HAP-1 (cell line): ENCODE data around the gene TUB.
A peak's percentile ranks its signal among the peaks of the same experiment; 100 is the strongest.

Source experiments
- DNase-seq, 2 experiments: peaks; one replicate each; pipeline ENCODE4 v3.0.0-alpha.2; 2016 to 2020; ENCODE audit warnings: low spot score in 2 of 2
- H3K27me3 ChIP-seq: fragments of 250-450 bp; sonication (Bioruptor Pico); 2 replicates; pipeline ENCODE4 v1.5.1; 2020; ENCODE audit warnings: low read depth, mild to moderate bottlenecking, moderate library complexity
- H3K36me3 ChIP-seq: fragments of 250-450 bp; sonication (Bioruptor Pico); replicated peaks from 2 replicates; pipeline ENCODE4 v1.5.1; 2020; ENCODE audit warnings: mild to moderate bottlenecking
- H3K4me1 ChIP-seq: fragments of 250-450 bp; sonication (Bioruptor Pico); 2 replicates; pipeline ENCODE4 v1.5.1; 2020; ENCODE audit warnings: mild to moderate bottlenecking
- H3K4me3 ChIP-seq: fragments of 250-450 bp; sonication (Bioruptor Pico); 2 replicates; pipeline ENCODE4 v1.5.1; 2020; ENCODE audit warnings: mild to moderate bottlenecking, moderate library complexity
- H3K9me3 ChIP-seq: fragments of 250-450 bp; sonication (Bioruptor Pico); 2 replicates; pipeline ENCODE4 v1.5.1; 2020; ENCODE audit warnings: mild to moderate bottlenecking, moderate library complexity
- in situ Hi-C: fragments of 300-500 bp; cut with MboI; formaldehyde crosslinking; loops from 3 replicates; pipeline ENCODE4 v1.14.3; 2020; ENCODE audit warnings: low sequenced_read_pairs, inconsistent platforms, mixed read lengths

The TUB gene

DNA sequence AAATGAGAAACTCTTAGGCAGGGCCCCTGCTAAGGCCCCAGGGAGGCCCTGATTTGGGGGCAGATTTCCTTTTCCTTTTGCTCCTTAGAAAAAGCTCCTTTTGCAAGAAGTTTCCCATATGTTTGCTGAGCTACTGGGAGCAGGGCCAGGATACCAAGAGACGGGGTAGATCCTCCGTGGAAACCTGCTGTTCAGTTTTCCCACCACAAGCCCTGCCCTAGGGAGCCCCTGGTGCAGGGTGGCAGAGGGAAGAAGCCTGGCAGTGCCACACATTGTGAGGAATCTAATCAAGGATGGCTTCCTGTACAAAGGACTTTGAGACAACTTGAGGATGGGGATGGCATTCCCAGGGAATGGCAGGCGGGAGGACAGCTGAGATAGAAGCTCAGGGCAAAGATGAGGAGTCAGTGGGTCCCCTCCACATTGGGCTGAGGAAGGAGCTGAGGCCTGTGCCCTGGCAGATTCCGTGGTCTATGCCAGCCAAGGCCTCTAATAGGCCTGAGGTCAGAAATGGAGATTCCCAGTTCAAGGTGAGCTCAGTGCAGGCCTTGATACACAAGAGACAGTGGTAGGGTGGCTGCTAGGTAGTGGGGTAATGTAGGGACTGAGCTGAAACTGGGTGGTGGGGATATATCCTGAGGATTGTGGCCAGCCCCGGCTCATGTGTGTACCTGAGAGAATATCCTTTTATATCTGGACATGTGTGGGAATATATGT, 15.0 kb downstream of the TUB start:
- no peak for DNase-seq
- in situ Hi-C loops: loop anchor here (5.0 kb wide), 1 partner anchor 84 kb away; no protein-coding TSS in a partner anchor
- Histone ChIP-seq H3K27me3 (no peaks in the 10 kb centered on the region), H3K9me3 (no peaks in the 10 kb centered on the region), H3K36me3 (peaks cover 82% of the 10 kb centered on the region), H3K4me3 (no peak overlapping the region), H3K4me1 (no peaks in the 10 kb centered on the region)

DNA sequence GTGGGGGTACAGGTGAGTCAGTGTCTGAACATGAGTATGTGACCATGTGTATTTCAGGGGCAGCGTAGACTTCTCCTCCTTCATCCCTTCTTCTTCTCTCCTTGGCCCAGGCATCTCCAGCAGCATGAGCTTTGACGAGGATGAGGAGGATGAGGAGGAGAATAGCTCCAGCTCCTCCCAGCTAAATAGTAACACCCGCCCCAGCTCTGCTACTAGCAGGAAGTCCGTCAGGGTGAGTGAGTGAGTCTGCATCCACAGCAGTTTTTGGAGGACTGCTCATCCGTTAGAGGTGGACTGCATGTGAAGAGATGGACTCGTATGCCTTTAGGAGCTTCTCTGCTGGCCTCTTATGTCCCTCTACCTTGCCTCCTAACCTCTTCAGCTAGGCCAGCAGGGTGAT, 15.6 kb downstream of the TUB start:
- in situ Hi-C loops: loop anchor here (5.0 kb wide), 1 partner anchor 84 kb away; no protein-coding TSS in a partner anchor
- H3K4me1 ChIP-seq: no peaks in the 10 kb centered on the region
- no peaks in the 10 kb centered on the region for H3K9me3 ChIP-seq
- no peak for DNase-seq
- no peaks in the 10 kb centered on the region for H3K27me3 ChIP-seq
- H3K4me3 ChIP-seq: no peak overlapping the region
- H3K36me3 ChIP-seq: peaks cover 81% of the 10 kb centered on the region

DNA sequence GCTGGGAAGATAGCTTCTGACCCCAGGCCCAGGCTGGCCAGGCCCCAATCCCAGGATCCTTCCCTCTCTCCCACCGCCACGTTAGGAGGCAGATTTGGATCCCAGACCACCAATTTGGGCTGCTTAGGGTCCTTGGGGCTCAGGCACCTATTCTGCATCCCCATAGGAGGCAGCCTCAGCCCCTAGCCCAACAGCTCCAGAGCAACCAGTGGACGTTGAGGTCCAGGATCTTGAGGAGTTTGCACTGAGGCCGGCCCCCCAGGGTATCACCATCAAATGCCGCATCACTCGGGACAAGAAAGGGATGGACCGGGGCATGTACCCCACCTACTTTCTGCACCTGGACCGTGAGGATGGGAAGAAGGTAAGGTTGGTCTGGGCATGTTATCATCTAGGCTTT, 16.1 kb downstream of the TUB start:
- DNase-seq: no peak
- peaks cover 82% of the 10 kb centered on the region for H3K36me3 ChIP-seq
- no peaks in the 10 kb centered on the region for H3K27me3 ChIP-seq
- no peaks in the 10 kb centered on the region for H3K4me1 ChIP-seq
- H3K9me3 ChIP-seq: no peaks in the 10 kb centered on the region
- H3K4me3 ChIP-seq: no peak overlapping the region
- in situ Hi-C loops: loop anchor here (5.0 kb wide), 1 partner anchor 85 kb away; no protein-coding TSS in a partner anchor

DNA sequence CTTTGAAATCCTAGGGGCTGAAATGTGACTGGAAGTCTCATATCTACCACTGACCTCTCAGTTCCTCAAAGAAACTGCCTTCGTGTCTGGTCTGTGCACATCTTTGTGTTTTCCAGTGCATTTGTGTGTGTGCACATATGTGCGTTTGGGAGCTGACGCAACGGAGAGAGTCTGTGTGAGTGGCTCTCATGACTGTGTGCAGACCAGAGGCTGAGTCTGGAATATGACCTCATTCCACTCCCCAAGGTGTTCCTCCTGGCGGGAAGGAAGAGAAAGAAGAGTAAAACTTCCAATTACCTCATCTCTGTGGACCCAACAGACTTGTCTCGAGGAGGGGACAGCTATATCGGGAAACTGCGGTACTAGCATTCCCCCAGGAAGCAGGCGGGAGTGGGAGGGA, 16.5 kb downstream of the TUB start:
- Histone ChIP-seq H3K27me3 (no peaks in the 10 kb centered on the region), H3K9me3 (no peaks in the 10 kb centered on the region), H3K4me1 (no peaks in the 10 kb centered on the region), H3K36me3 (peaks cover 85% of the 10 kb centered on the region), H3K4me3 (no peak overlapping the region)
- DNase-seq: no peak
- in situ Hi-C loops: loop anchor here (5.0 kb wide), 1 partner anchor 85 kb away; no protein-coding TSS in a partner anchor

DNA sequence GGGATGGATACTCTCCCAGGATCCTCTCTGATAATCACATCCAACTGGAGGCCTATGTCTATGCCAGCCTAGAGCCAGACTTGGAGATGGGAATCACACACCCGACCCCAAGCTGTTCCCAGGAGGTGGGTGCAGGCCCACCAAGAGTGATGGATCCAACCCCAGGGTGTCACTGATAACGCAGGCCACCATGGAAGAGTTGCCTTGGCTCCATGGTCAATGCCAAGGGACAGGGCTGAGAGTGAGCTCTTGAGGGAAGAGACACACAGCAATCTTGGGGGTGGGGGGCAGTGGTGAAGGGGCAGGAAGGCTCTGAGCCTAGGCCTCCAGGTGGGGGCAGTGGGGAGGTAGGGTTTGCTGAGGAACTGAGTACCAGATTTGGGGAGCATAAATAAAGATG, 16.9 kb downstream of the TUB start:
- H3K4me3 ChIP-seq: no peak overlapping the region
- in situ Hi-C loops: loop anchor here (5.0 kb wide), 1 partner anchor 86 kb away; no protein-coding TSS in a partner anchor
- H3K36me3 ChIP-seq: peaks cover 90% of the 10 kb centered on the region
- no peaks in the 10 kb centered on the region for H3K9me3 ChIP-seq
- DNase-seq: no peak
- H3K4me1 ChIP-seq: no peaks in the 10 kb centered on the region
- H3K27me3 ChIP-seq: no peaks in the 10 kb centered on the region

DNA sequence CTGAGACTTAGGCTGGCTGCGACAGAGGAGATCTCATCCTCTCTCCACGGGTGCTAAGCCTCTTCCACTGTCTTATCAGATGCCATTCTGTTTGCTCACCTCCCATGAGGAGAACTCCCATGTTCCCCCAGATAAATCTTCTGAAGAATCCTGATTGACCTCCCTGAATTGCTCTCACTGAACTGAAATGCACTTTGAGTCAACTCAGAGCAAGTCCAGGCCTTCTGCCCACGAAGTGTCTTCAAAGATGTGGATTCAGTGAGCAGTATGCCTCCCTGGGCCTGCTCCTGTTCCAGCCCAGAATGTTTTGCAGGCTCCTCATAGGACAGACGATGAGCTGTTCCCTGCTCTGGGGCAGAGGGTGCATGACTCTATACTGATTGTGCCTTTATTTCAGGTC, 17.4 kb downstream of the TUB start:
- Histone ChIP-seq H3K27me3 (no peaks in the 10 kb centered on the region), H3K4me1 (no peaks in the 10 kb centered on the region), H3K9me3 (no peaks in the 10 kb centered on the region), H3K36me3 (peaks cover 92% of the 10 kb centered on the region), H3K4me3 (no peak overlapping the region)
- in situ Hi-C loops: loop anchor here (5.0 kb wide), 1 partner anchor 86 kb away; no protein-coding TSS in a partner anchor
- no peak for DNase-seq

DNA sequence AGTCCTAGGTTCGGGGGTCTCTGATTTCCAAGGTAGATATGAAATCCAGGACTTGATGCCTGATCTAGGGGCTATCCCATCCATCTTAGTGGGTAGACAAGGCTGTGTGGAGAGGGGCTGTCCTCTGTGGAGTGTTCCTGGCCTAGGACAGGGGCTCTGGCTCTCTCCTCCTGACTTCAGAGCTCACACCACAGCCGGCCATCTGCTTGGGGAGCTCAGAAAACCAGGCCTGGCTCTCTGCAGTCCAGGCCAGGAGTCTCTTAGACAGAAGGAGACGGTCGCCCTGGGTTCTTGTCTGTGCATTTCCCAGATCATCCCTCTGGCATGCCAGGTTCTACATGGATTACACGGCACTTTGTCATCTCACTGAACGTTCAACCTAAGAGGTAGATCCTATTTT, 17.9 kb downstream of the TUB start:
- no peaks in the 10 kb centered on the region for H3K4me1 ChIP-seq
- no peak overlapping the region for H3K4me3 ChIP-seq
- in situ Hi-C loops: loop anchor here (5.0 kb wide), 1 partner anchor 87 kb away; no protein-coding TSS in a partner anchor
- no peaks in the 10 kb centered on the region for H3K27me3 ChIP-seq
- no peak for DNase-seq
- no peaks in the 10 kb centered on the region for H3K9me3 ChIP-seq
- H3K36me3 ChIP-seq: peaks cover 88% of the 10 kb centered on the region

DNA sequence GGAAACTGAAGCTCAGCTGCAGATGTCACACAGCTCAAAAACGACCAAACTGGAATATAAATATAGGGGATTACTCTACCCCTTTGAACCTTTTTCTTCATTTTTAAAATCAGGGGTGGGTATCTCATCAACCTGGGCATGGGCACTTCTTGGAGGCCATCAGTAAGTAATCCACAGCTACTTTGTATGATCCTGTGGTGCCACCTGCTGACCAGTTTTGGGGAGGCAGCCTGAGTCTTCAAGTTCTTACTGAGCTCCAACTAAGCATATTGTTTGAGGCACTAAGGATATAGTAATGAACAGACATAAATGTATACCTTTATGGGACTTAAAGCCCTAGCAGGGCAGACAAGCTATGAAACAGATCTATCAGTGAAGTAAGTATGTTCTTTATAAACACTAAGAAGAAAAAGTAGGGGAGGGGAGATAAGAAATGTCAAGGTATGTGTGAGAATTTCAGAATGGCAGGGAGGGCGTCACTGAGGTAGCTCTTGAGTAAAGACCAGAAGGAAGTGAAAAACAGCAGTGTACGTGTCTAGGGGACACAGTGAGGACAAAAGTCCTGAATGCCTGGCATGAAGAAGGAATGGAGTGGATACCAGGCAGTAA, 18.4 kb downstream of the TUB start:
- in situ Hi-C loops: loop anchor here (5.0 kb wide), 1 partner anchor 87 kb away; no protein-coding TSS in a partner anchor
- no peaks in the 10 kb centered on the region for H3K27me3 ChIP-seq
- H3K36me3 ChIP-seq: peaks cover 87% of the 10 kb centered on the region
- no peak overlapping the region for H3K4me3 ChIP-seq
- peak; percentile 42 to 83 for DNase-seq
- no peaks in the 10 kb centered on the region for H3K4me1 ChIP-seq
- H3K9me3 ChIP-seq: no peaks in the 10 kb centered on the region

DNA sequence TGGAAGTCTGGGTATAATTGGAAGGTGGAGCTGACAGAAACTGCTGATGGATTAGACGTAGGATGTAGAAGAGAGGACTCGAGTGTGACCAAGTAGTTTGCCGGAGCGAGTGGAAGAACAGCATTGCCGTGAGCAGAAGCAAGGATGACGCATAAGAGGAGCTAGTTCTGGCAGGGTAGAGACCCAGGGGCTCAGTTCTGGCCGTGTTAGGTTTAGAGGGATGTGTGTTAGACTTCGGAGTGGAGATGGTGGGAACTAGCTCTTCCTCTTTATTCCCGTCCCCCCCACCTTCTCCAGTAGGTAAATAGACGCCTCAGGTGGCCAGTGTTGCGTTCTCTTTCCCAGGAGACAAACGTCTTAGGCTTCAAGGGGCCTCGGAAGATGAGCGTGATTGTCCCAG, 19.1 kb downstream of the TUB start:
- peaks cover 87% of the 10 kb centered on the region for H3K36me3 ChIP-seq

DNA sequence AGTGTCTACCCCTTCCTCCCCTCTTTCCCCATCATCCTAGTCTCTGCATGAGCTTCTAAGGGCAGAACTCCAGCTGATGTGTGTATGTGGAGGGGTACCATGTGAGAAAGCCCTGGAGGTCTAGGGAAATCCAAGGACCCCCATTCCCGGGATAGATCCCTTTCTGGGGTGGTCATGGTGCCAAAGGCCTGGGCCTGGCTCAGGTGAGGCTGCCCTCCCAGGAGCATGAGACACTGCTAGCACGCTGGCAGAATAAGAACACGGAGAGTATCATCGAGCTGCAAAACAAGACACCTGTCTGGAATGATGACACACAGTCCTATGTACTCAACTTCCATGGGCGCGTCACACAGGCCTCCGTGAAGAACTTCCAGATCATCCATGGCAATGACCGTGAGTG, 19.6 kb downstream of the TUB start:
- peaks cover 86% of the 10 kb centered on the region for H3K36me3 ChIP-seq
- in situ Hi-C loops: no loop called here
- H3K9me3 ChIP-seq: no peaks in the 10 kb centered on the region
- H3K27me3 ChIP-seq: no peaks in the 10 kb centered on the region
- H3K4me3 ChIP-seq: no peak overlapping the region
- H3K4me1 ChIP-seq: no peaks in the 10 kb centered on the region
- no peak for DNase-seq

More for the DNA sequence above, 19.1 kb downstream of the TUB start:
- Histone ChIP-seq H3K4me1 (no peaks in the 10 kb centered on the region), H3K4me3 (no peak overlapping the region), H3K9me3 (no peaks in the 10 kb centered on the region), H3K27me3 (no peaks in the 10 kb centered on the region)
- DNase-seq: no peak
- in situ Hi-C loops: no loop called here

DNA sequence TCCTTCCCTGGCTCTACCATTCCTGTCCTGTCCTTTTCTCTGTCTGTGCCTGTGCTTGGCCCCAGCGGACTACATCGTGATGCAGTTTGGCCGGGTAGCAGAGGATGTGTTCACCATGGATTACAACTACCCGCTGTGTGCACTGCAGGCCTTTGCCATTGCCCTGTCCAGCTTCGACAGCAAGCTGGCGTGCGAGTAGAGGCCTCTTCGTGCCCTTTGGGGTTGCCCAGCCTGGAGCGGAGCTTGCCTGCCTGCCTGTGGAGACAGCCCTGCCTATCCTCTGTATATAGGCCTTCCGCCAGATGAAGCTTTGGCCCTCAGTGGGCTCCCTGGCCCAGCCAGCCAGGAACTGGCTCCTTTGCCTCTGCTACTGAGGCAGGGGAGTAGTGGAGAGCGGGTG, 20.4 kb downstream of the TUB start:
- no peak for DNase-seq
- Histone ChIP-seq H3K4me1 (no peaks in the 10 kb centered on the region), H3K36me3 (peaks cover 80% of the 10 kb centered on the region), H3K9me3 (no peaks in the 10 kb centered on the region), H3K4me3 (no peak overlapping the region), H3K27me3 (no peaks in the 10 kb centered on the region)
- in situ Hi-C loops: no loop called here

DNA sequence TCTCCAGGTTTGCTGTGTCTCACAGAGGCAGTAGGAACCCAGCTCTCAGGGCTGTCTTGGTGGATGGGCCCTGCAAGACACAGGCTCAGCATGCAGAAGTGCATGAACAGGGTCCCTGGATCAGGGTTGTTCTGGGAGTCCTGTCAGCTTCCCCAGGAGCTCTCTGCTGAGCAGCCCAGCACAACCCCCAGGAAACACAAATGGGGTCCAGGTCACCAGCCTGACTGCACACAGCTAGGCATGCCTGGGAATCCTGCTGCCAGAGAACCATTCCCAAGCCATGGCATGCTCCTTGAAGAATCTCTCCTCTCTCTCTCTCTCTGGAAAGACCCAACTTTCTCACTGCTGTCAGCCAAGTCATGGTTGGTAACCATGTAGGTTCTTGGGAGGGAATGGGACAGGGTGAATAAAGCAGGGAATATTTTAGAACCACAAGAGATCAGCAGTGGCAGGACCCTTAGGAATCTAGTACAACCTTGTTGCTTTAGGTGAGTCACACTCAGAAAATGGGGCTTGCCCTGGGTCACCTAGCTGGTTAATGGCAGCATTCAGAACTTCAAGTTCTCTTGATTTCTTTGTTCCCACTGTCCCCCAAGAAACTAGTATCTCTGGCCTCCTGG, 21.4 kb downstream of the TUB start:
- no peaks in the 10 kb centered on the region for H3K4me1 ChIP-seq
- no peaks in the 10 kb centered on the region for H3K27me3 ChIP-seq
- H3K36me3 ChIP-seq: peaks cover 70% of the 10 kb centered on the region
- no peak for DNase-seq
- H3K4me3 ChIP-seq: no peak overlapping the region
- in situ Hi-C loops: no loop called here
- H3K9me3 ChIP-seq: no peaks in the 10 kb centered on the region

DNA sequence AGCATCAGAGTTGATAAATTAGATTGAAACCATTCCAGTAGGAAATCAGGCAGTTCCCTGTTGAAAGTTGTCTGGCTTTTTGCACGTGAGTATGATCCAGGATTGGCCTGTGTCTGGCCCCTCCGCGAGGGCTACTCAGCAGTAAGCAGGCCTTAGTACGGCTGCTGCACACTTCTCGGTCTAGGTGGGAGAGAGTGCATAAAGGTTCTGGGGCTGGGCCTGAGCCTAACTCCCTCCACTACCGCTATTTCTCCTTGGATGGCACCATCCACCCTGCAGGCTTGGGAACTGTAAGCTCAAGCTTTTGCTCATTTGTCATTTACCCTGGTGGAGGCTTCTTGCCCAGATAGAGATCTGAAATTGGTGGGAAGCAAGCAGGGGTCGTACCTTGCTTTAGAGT, 22.0 kb downstream of the TUB start:
- no peak for DNase-seq
- in situ Hi-C loops: no loop called here
- Histone ChIP-seq H3K4me1 (no peaks in the 10 kb centered on the region), H3K36me3 (peaks cover 66% of the 10 kb centered on the region), H3K27me3 (no peaks in the 10 kb centered on the region), H3K9me3 (no peaks in the 10 kb centered on the region), H3K4me3 (no peak overlapping the region)

DNA sequence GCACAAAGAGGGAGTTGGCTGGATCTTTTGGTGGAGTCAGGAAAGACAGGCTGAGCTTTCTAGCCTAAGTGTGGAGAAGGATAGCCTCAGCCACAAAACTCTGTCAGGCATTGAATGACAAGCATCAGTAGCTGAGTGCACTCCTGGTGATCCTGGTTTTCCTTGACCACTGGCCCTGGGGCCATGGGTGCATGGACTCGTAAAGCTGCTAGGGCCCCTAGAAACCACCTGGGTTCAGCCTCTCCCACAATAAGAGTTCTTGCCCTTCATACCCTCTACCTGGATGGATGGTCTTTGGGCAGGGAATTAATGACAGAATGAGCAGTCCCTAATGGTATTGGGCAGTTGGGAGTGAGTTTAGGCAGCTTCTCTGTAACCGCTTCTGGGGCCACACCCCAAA, 22.9 kb downstream of the TUB start:
- Histone ChIP-seq H3K4me1 (no peaks in the 10 kb centered on the region), H3K27me3 (no peaks in the 10 kb centered on the region), H3K36me3 (peaks cover 58% of the 10 kb centered on the region), H3K4me3 (no peak overlapping the region), H3K9me3 (no peaks in the 10 kb centered on the region)
- in situ Hi-C loops: no loop called here
- DNase-seq: no peak
